Neural cell (in vitro differentiated cells): Measurements from ENCODE around the gene MAGI1. TPM values are rescaled to one million over a fixed set of nuclear protein-coding genes. Genes with fewer than 3 reads are reported as not detected.

ENCODE experiments used
- H2AFZ ChIP-seq: fragments of 200-600, 300-800 bp; sonication (generic), shearing (Covaris generic); 2 replicates; pipeline ENCODE4 v1.6.0; 2014; ENCODE audit warnings: low read depth, mild to moderate bottlenecking, antibody characterized with exemption, low read length, moderate library complexity
- H3F3A ChIP-seq: fragments of 200-600 bp; shearing (Covaris generic); 2 replicates; pipeline ENCODE4 v1.6.1; 2016; ENCODE audit warnings: mild to moderate bottlenecking, moderate library complexity, mixed read lengths, antibody characterized with exemption, low read length; ENCODE audit not compliant: insufficient read depth, poor library complexity, severe bottlenecking
- H3K27ac ChIP-seq: fragments of 200-600, 300-800 bp; sonication (generic), shearing (Covaris generic); 2 replicates; pipeline ENCODE4 v1.5.1; 2014; ENCODE audit warnings: mild to moderate bottlenecking, low read length, moderate library complexity
- H3K27me3 ChIP-seq: fragments of 300-800, 200-600 bp; sonication (generic), shearing (Covaris generic); 2 replicates; pipeline ENCODE4 v1.6.0; 2014; ENCODE audit warnings: mild to moderate bottlenecking, low read depth, low read length, moderate library complexity; ENCODE audit not compliant: insufficient read depth
- H3K36me3 ChIP-seq: fragments of 300-800, 200-600 bp; sonication (generic), shearing (Covaris generic); 2 replicates; pipeline ENCODE4 v1.5.1; 2014; ENCODE audit warnings: mild to moderate bottlenecking, antibody characterized with exemption, low read length, moderate library complexity; ENCODE audit not compliant: insufficient read depth
- H3K4me2 ChIP-seq: fragments of 300-800, 200-600 bp; sonication (generic), shearing (Covaris generic); 2 replicates; pipeline ENCODE4 v1.6.0; 2014; ENCODE audit warnings: mild to moderate bottlenecking, low read length
- H3K4me3 ChIP-seq: fragments of 300-800, 200-600 bp; sonication (generic), shearing (Covaris generic); 2 replicates; pipeline ENCODE4 v1.5.1; 2014; ENCODE audit warnings: mild to moderate bottlenecking, low read length, moderate library complexity
- H3K79me2 ChIP-seq: fragments of 200-600 bp; shearing (Covaris generic); replicated peaks from 2 replicates; pipeline ENCODE4 v1.6.0; 2014; ENCODE audit warnings: mild to moderate bottlenecking, low read length, moderate library complexity; ENCODE audit not compliant: insufficient read depth
- H3K9ac ChIP-seq: fragments of 300-800, 200-600 bp; sonication (generic), shearing (Covaris generic); 2 replicates; pipeline ENCODE4 v1.6.1; 2016; ENCODE audit warnings: mild to moderate bottlenecking, low read length, mixed read lengths
- H3K9me2 ChIP-seq: fragments of 200-600 bp; shearing (Covaris generic); 2 replicates; pipeline ENCODE4 v1.6.1; 2016; ENCODE audit warnings: mild to moderate bottlenecking, low read length, mixed read lengths; ENCODE audit not compliant: insufficient read depth
- H3K9me3 ChIP-seq: fragments of 200-600, 300-800 bp; sonication (generic), shearing (Covaris generic); 2 replicates; pipeline ENCODE4 v1.6.1; 2016; ENCODE audit warnings: mild to moderate bottlenecking, mixed run types, low read length, moderate library complexity, mixed read lengths
- H4K20me1 ChIP-seq: fragments of 200-600 bp; shearing (Covaris generic); 2 replicates; pipeline ENCODE4 v1.6.1; 2016; ENCODE audit warnings: mild to moderate bottlenecking, mixed run types; ENCODE audit not compliant: insufficient read depth
- CTCF ChIP-seq: fragments of 450-650 bp; IDR thresholded peaks from 2 replicates; pipeline ENCODE4 v1.5.1; 2014; ENCODE audit warnings: antibody characterized with exemption, mild to moderate bottlenecking, moderate library complexity; ENCODE audit not compliant: poor library complexity, severe bottlenecking
- EP300 ChIP-seq: fragments of 450-650 bp; conservative IDR thresholded peaks from 2 replicates; pipeline ENCODE4 v1.6.1; 2014; ENCODE audit warnings: antibody characterized with exemption, mild to moderate bottlenecking, moderate library complexity; ENCODE audit not compliant: poor library complexity, severe bottlenecking
- EZH2 ChIP-seq: fragments of 200-600, 300-800 bp; shearing (Covaris generic), sonication (generic); IDR thresholded peaks from 2 replicates; pipeline ENCODE4 v1.6.1; 2014; ENCODE audit warnings: antibody characterized with exemption, low read length, borderline replicate concordance, mild to moderate bottlenecking; ENCODE audit not compliant: insufficient read depth, poor library complexity, severe bottlenecking
- MXI1 ChIP-seq: fragments of 450-650 bp; conservative IDR thresholded peaks from 2 replicates; pipeline ENCODE4 v1.6.1; 2014; ENCODE audit warnings: antibody characterized with exemption, mild to moderate bottlenecking; ENCODE audit not compliant: poor library complexity, severe bottlenecking
- POLR2AphosphoS5 ChIP-seq: IDR thresholded peaks from 2 replicates; pipeline ENCODE4 v1.6.1; 2012
- RAD21 ChIP-seq: fragments of 450-650 bp; conservative IDR thresholded peaks from 2 replicates; pipeline ENCODE4 v1.6.1; 2014; ENCODE audit warnings: antibody characterized with exemption, mild to moderate bottlenecking, moderate library complexity
- REST ChIP-seq: IDR thresholded peaks from 2 replicates; pipeline ENCODE4 v1.6.1; 2012; ENCODE audit warnings: borderline replicate concordance
- SMC3 ChIP-seq: fragments of 450-650 bp; conservative IDR thresholded peaks from 2 replicates; pipeline ENCODE4 v1.6.1; 2014; ENCODE audit warnings: antibody characterized with exemption, mild to moderate bottlenecking, moderate library complexity; ENCODE audit not compliant: poor library complexity
- TAF1 ChIP-seq: IDR thresholded peaks from 2 replicates; pipeline ENCODE4 v1.6.1; 2012; ENCODE audit warnings: low read depth
- polyA plus RNA-seq: library from polyadenylated mRNA; depleted of rRNA; stranded (reverse); fragments of >200 nt; gene quantifications from 2 replicates; pipeline ENCODE4 v1.2.3, GENCODE V29; 2014

The MAGI1 gene
- polyA plus RNA-seq, 1 donor from 2014 or later: 44.7 TPM

- Histone ChIP-seq H3K79me2 (no peaks in the 10 kb centered on the region), H3K9me2 (no peaks in the 10 kb centered on the region), H4K20me1 (no peaks in the 10 kb centered on the region), H3K36me3 (no peaks in the 10 kb centered on the region), H3K9ac (no peak overlapping the region), H2AFZ (no peak overlapping the region), H3K4me2 (no peak overlapping the region), H3F3A (no peaks in the 10 kb centered on the region), H3K9me3 (no peaks in the 10 kb centered on the region), H3K4me3 (no peak overlapping the region), H3K27ac (no peak overlapping the region), H3K27me3 (no peaks in the 10 kb centered on the region)
- TF ChIP-seq REST: no peak
- TF ChIP-seq MXI1: no peak
- no peak for TF ChIP-seq SMC3
- TF ChIP-seq TAF1: no peak
- TF ChIP-seq EP300: no peak
- TF ChIP-seq CTCF: no peak
- no peak for TF ChIP-seq RAD21
- no peak for TF ChIP-seq POLR2AphosphoS5
- TF ChIP-seq EZH2: no peak
Measured at GRCh38 chr3:65665915-65666314, 372.8 kb downstream of the MAGI1 start.

- TF ChIP-seq EZH2 (no peak), POLR2AphosphoS5 (no peak)
- Histone ChIP-seq H3K9me3 (no peaks in the 10 kb centered on the region), H3K36me3 (no peaks in the 10 kb centered on the region), H3K27me3 (no peaks in the 10 kb centered on the region), H2AFZ (no peak overlapping the region), H3K27ac (no peak overlapping the region), H4K20me1 (no peaks in the 10 kb centered on the region), H3K4me3 (no peak overlapping the region), H3F3A (no peaks in the 10 kb centered on the region), H3K9me2 (no peaks in the 10 kb centered on the region), H3K4me2 (no peak overlapping the region), H3K9ac (no peak overlapping the region), H3K79me2 (no peaks in the 10 kb centered on the region)
Measured at GRCh38 chr3:65664931-65665330, 373.8 kb downstream of the MAGI1 start.

DNA sequence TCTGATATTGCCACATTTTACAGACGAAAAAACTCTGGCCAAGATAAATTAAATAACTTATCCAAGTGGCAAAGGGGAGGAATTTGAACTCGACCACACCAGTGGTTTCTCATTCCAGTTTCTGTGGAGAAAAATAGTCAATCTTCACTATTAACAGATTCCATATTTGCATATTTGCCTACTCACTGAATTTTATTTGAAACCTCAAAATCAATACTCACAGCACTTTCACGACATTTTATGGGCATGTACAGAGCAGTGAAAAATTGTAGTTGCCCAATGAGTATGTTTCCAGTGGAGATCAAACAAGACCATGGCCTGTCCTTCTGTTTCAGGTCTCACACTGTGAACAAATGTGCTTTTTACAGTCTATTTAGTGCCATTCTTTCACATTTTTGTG, 374.3 kb downstream of the MAGI1 start:
- Histone ChIP-seq H4K20me1 (no peaks in the 10 kb centered on the region), H3K4me2 (no peak overlapping the region), H3K4me3 (no peak overlapping the region), H3K27me3 (no peaks in the 10 kb centered on the region), H3K79me2 (no peaks in the 10 kb centered on the region), H3K9me2 (no peaks in the 10 kb centered on the region), H3F3A (no peaks in the 10 kb centered on the region), H3K9ac (no peak overlapping the region), H3K9me3 (no peaks in the 10 kb centered on the region), H3K36me3 (no peaks in the 10 kb centered on the region), H3K27ac (no peak overlapping the region), H2AFZ (no peak overlapping the region)
- TF ChIP-seq EZH2 (no peak), TAF1 (no peak), SMC3 (no peak), MXI1 (no peak), CTCF (no peak), REST (no peak), POLR2AphosphoS5 (no peak), EP300 (no peak)
